ENCODE data around the gene DENND4A.

DNA sequence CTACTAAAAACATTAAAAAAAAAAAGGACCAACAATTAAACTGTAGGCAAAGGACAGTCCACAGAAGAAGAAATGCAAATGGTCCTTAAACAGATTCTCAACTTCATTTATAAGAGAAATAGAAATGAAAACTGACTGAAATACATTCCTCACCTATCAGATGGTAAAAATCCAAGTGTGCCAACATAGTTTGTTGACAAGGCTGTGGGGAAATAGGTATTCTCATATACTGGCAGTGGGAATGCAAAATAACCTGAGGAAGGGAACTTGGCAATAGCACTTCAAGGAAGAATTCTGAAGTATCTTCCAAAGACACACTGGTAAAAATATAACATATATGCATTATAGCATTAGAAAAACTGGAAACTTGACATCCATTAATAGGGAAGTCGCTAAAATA, 116.5 kb downstream of the DENND4A start:
- TF ChIP-seq, protein P1, sequence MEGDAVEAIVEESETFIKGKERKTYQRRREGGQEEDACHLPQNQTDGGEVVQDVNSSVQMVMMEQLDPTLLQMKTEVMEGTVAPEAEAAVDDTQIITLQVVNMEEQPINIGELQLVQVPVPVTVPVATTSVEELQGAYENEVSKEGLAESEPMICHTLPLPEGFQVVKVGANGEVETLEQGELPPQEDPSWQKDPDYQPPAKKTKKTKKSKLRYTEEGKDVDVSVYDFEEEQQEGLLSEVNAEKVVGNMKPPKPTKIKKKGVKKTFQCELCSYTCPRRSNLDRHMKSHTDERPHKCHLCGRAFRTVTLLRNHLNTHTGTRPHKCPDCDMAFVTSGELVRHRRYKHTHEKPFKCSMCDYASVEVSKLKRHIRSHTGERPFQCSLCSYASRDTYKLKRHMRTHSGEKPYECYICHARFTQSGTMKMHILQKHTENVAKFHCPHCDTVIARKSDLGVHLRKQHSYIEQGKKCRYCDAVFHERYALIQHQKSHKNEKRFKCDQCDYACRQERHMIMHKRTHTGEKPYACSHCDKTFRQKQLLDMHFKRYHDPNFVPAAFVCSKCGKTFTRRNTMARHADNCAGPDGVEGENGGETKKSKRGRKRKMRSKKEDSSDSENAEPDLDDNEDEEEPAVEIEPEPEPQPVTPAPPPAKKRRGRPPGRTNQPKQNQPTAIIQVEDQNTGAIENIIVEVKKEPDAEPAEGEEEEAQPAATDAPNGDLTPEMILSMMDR (IDR thresholded peaks at IDR 0.05; ENCODE audit: insufficient read depth, low read length, poor library complexity, severe bottlenecking): no peak
- no peak for TF ChIP-seq EZH2phosphoT487 (conservative IDR thresholded peaks at IDR 0.05; ENCODE audit: low read length)
